ENCODE measurements around the gene ARFGAP3.

- TF ChIP-seq CTCF (IDR thresholded peaks at IDR 0.05), result no peak
- no peak for TF ChIP-seq POLR2A (IDR thresholded peaks at IDR 0.05)
Measured at GRCh38 chr22:42764895-42765363, 92.1 kb downstream of the ARFGAP3 start.
